IPS-18c (cell line): Measurements from ENCODE around the gene PLAAT3.
"Not testable (repeated sequence)": the region's sequence is repeated elsewhere in the genome, so short reads cannot be mapped to it uniquely, and the experiment has no call there.

ENCODE experiments used
- H3K4me3 ChIP-seq: 2 replicates; pipeline ENCODE4 v1.7.0; 2013; ENCODE audit warnings: low read depth, mild to moderate bottlenecking, low read length, moderate library complexity; ENCODE audit not compliant: insufficient read depth
- H3K9me3 ChIP-seq: one replicate; pipeline ENCODE4 v1.6.1; 2013; ENCODE audit warnings: mild to moderate bottlenecking, low read length, moderate library complexity; ENCODE audit not compliant: control insufficient read depth, insufficient read depth

The PLAAT3 gene

DNA sequence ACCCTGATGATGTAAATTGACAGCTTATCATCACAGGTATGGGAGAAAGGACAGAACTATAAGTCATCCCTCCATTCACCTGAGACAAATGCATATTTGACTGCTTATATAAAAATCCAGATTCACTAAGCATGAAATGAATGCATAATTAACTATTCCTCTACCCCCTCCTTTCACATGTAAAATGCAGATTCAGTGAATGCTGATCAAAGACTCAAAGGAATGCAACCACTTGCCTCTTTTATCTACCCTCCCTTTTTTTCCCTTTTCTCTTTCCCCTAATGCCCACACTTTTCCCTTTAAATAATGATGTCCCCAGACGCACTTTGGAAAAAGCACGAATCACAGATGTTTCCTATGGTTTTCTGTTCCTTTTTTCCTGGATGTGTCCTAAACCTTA is 82.1 kb downstream of the PLAAT3 start:
- no peak overlapping the region for H3K4me3 ChIP-seq
- H3K9me3 ChIP-seq = no peaks in the 10 kb centered on the region

DNA sequence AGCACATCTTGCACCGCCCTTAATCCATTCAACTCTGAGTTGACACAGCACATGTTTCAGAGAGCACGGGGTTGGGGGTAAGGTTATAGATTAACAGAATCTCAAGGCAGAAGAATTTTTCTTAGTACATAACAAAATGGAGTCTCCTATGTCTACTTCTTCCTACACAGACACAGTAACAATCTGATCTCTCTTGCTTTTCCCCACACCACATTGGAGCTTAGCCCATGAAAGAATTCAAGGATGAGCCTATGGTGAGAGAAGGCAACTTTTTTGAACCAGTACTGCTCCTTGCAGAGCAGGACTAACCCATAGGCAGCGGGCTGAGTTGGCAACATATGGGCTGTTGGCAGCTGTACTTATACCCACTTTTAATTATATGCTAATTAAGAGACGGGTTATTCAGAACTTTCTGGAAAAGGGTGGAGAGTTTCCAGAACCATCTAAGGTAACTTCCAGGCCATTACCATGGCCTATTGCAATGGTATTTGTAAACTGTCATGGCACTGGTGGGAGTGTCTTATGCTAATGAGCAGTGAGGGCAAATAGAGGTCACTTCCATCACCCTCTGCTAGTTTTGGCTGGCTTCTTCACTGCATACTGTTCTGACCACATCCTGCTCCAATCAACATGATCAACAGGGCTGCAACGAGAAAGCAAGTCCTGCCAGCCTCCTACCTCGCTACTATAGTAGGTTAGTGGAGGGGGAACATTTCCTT is 83.0 kb downstream of the PLAAT3 start:
- not testable (repeated sequence) for H3K4me3 ChIP-seq, H3K9me3 ChIP-seq

DNA sequence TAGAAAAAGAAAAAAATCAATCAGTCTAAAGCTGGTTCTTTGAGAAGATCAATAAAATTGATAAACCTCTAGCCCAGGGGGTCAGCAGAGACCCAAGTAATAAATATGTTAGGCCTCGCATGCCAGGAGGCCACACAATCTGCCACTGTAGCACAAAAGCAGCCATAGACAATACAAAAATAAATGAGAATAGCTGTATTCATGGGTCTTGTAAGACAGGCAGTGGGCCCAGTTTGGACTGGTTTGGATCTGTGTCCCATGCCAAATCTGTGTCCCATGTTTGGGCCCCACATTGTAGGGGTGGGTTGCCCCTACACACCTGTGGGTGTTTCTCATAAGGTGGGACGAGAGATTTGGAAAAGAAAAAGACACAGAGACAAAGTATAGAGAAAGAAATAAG is 84.2 kb downstream of the PLAAT3 start:
- Histone ChIP-seq H3K9me3 (no peaks in the 10 kb centered on the region), H3K4me3 (no peak overlapping the region)

DNA sequence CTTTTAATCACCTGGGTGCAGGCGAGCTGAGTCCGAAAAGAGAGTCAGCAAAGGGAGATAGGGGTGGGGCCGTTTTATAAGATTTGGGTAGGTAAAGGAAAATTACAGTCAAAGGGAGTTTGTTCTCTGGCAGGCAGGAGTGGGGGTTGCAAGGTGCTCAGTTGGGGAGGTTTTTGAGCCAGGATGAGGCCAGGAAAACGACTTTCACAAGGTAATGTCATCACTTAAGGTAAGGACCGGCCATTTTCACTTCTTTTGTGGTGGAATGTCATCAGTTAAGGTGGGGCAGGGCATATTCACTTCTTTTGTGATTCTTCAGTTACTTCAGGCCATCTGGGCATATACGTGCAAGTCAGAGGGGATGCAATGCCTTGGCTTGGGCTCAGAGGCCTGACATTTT is 84.9 kb downstream of the PLAAT3 start:
- not testable (repeated sequence) for H3K4me3 ChIP-seq, H3K9me3 ChIP-seq

DNA sequence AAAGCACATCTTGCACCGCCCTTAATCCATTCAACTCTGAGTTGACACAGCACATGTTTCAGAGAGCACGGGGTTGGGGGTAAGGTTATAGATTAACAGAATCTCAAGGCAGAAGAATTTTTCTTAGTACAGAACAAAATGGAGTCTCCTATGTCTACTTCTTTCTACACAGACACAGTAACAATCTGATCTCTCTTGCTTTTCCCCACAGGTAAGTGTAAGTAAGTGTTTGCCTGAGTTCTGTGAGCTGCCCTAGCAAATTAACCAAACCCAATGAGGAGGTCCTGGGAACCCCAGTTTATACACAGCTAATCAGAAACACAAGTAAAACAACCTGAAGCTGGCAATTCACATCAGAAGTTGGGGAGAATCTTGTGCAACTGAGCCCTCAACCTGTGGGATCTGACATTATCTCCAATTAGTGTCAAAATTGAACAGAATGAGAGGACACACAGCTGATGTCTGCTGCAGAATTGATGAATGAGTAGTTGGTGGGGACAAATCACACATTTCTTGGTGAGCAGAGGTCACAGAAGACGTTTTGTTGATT is 85.4 kb downstream of the PLAAT3 start:
- not testable (repeated sequence) for H3K4me3 ChIP-seq, H3K9me3 ChIP-seq

DNA sequence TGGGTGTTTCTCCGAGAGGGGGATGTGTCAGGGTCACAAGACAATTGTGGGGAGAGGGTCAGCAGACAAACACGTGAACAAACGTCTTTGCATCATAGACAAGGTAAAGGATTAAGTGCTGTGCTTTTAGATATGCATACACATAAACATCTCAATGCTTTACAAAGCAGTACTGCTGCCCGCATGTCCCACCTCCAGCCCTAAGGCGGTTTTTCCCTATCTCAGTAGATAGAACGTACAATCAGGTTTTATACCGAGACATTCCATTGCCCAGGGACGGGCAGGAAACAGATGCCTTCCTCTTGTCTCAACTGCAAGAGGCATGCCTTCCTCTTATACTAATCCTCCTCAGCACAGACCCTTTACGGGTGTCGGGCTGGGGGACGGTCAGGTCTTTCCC is 86.1 kb downstream of the PLAAT3 start:
- not testable (repeated sequence) for H3K9me3 ChIP-seq, H3K4me3 ChIP-seq

DNA sequence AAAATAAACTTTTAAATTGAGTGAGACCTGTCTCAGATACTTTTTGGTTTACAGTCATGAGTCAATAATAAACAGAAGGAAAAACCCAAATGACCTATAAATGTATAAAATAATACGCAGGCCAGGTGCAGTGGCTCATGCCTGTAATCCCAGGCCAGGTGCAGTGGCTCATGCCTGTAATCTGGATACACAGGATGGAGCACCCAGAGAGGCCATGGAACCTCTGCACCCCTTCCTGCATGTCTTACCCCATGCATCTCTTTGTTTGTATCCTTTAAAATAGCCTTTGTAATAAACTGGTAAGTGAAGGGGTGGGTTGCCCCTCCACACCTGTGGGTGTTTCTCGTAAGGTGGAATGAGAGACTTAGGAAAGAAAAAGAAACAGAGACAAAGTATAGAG is 86.6 kb downstream of the PLAAT3 start:
- 0 out of 2 replicates have a peak overlapping the region, but pooled peaks have one; percentile 6 for H3K4me3 ChIP-seq

More for the DNA sequence above, 86.6 kb downstream of the PLAAT3 start:
- H3K9me3 ChIP-seq = peaks cover 9% of the 10 kb centered on the region
